ENCODE measurements around the gene TBX22. TPM values are rescaled to one million over a fixed set of nuclear protein-coding genes. Genes with fewer than 3 reads are reported as not detected.

The TBX22 gene, protein sequence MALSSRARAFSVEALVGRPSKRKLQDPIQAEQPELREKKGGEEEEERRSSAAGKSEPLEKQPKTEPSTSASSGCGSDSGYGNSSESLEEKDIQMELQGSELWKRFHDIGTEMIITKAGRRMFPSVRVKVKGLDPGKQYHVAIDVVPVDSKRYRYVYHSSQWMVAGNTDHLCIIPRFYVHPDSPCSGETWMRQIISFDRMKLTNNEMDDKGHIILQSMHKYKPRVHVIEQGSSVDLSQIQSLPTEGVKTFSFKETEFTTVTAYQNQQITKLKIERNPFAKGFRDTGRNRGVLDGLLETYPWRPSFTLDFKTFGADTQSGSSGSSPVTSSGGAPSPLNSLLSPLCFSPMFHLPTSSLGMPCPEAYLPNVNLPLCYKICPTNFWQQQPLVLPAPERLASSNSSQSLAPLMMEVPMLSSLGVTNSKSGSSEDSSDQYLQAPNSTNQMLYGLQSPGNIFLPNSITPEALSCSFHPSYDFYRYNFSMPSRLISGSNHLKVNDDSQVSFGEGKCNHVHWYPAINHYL
- not detected in 2 replicates for total RNA-seq

DNA sequence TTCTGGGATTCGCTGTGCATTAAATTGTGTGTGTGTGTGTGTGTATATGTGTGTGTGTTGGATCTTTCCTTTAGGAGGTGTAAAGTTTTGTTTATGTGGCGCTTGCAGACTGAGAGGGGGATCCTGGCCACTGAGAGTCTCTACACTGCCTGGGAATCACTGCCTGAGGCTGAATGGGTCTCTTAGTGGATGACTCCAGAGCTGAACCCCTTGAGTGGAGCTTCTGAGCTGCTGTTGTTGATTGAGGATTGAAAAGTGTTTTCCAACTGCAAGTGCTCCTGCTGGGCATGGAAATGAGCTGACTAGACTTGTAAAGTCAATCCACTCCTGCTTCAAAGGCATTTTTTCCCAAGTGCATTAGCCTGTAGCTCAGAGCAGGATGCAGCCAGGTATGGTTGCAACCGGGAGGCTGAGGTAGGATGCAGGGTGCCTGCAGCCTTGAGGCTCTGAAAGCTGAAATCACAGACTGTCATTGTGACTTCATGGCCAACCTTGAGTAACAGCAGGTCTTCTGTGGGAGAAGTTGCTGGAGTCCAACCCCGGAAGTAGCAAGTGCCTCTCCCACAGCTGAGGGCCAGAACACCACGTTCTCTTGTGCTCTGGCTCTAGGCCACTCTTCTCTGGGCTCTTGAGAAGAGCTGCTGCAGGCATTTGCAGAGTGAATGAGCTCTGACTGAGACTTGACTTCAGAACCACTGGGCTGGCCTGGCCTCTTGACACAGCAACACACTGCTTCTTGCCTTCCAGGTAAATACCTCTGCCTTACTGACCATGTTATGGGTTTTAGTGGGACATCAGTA lies at the start of gene TBX22:
Gene TBX22, plus strand, starts transcription at position 613 of the 800 bp plus-strand sequence. CDS start 7,517 bp downstream, outside the sequence.

